ENCODE data around the gene OR10G2.

Gene OR10G2

GRCh38 chr14:21634840-21635239 lies at the start of gene OR10G2:
Gene OR10G2, minus strand, starts transcription at chr14:21634940. Its CDS starts 98 bp downstream, at chr14:21634842.
- Histone ChIP-seq H3K4me3 (ENCODE audit: low read depth in 1 of 2, low read length in 2 of 2) (no peak within 1 kb of the TSS), H3K36me3 (ENCODE audit: insufficient read depth, low read length) (no peaks in the 10 kb centered on the region), H3K4me1 (ENCODE audit: insufficient read depth, low read length) (no peaks in the 10 kb centered on the region), H3K27ac (ENCODE audit: low read length) (no peak within 1 kb of the TSS), H3K9ac (ENCODE audit: low read depth, low read length) (no peak within 1 kb of the TSS), H2AFZ (ENCODE audit: low read depth, low read length) (no peak within 1 kb of the TSS), H3K9me3 (ENCODE audit: insufficient read depth, low read length, severe bottlenecking) (no peaks in the 10 kb centered on the region), H3K27me3 (ENCODE audit: insufficient read depth, low read length, poor library complexity) (peaks cover 6% of the 10 kb centered on the region), H4K20me1 (ENCODE audit: insufficient read depth, low read length) (no peaks in the 10 kb centered on the region), H3K79me2 (ENCODE audit: insufficient read depth, low read length) (no peaks in the 10 kb centered on the region), H3K4me2 (ENCODE audit: insufficient read depth, low read length) (no peak within 1 kb of the TSS)
- TF ChIP-seq EZH2 (IDR thresholded peaks at IDR 0.05; ENCODE audit: borderline replicate concordance, low read depth, low read length, severe bottlenecking) (no peak), CTCF (IDR thresholded peaks at IDR 0.05; ENCODE audit: borderline replicate concordance, extremely low read depth, low read length, poor library complexity, severe bottlenecking) (no peak)
- DNase-seq = no peak
- no peak for ATAC-seq (ENCODE audit: insufficient read depth, low read depth)

- Histone ChIP-seq H3K9me3 (ENCODE audit: insufficient read depth, low read length, severe bottlenecking) (peaks cover under 1% of the 10 kb centered on the region), H3K36me3 (ENCODE audit: insufficient read depth, low read length) (no peaks in the 10 kb centered on the region), H3K27me3 (ENCODE audit: insufficient read depth, low read length, poor library complexity) (peaks cover 14% of the 10 kb centered on the region), H2AFZ (ENCODE audit: low read depth, low read length) (no peak overlapping the region), H3K4me2 (ENCODE audit: insufficient read depth, low read length) (no peak overlapping the region), H3K4me1 (ENCODE audit: insufficient read depth, low read length) (no peaks in the 10 kb centered on the region), H4K20me1 (ENCODE audit: insufficient read depth, low read length) (no peaks in the 10 kb centered on the region), H3K9ac (ENCODE audit: low read depth, low read length) (no peak overlapping the region), H3K79me2 (ENCODE audit: insufficient read depth, low read length) (no peaks in the 10 kb centered on the region), H3K27ac (ENCODE audit: low read length) (no peak overlapping the region), H3K4me3 (ENCODE audit: low read depth in 1 of 2, low read length in 2 of 2) (no peak overlapping the region)
- TF ChIP-seq CTCF (IDR thresholded peaks at IDR 0.05; ENCODE audit: borderline replicate concordance, extremely low read depth, low read length, poor library complexity, severe bottlenecking) (no peak), EZH2 (IDR thresholded peaks at IDR 0.05; ENCODE audit: borderline replicate concordance, low read depth, low read length, severe bottlenecking) (no peak)
- no peak for ATAC-seq (ENCODE audit: insufficient read depth, low read depth)
- DNase-seq = no peak
These were observed 45.3 kb upstream of the OR10G2 start for GRCh38 chr14:21680072-21680471.

- peaks cover 2% of the 10 kb centered on the region for H3K9me3 ChIP-seq (ENCODE audit: insufficient read depth, low read length, severe bottlenecking)
- H3K79me2 ChIP-seq (ENCODE audit: insufficient read depth, low read length) = no peaks in the 10 kb centered on the region
- H3K4me2 ChIP-seq (ENCODE audit: insufficient read depth, low read length) = no peak overlapping the region
- no peaks in the 10 kb centered on the region for H3K4me1 ChIP-seq (ENCODE audit: insufficient read depth, low read length)
- no peaks in the 10 kb centered on the region for H4K20me1 ChIP-seq (ENCODE audit: insufficient read depth, low read length)
- ATAC-seq (ENCODE audit: insufficient read depth, low read depth) = no peak
- H3K4me3 ChIP-seq (ENCODE audit: low read depth in 1 of 2, low read length in 2 of 2) = no peak overlapping the region
- no peak for DNase-seq
- TF ChIP-seq CTCF (IDR thresholded peaks at IDR 0.05; ENCODE audit: borderline replicate concordance, extremely low read depth, low read length, poor library complexity, severe bottlenecking) (no peak), EZH2 (IDR thresholded peaks at IDR 0.05; ENCODE audit: borderline replicate concordance, low read depth, low read length, severe bottlenecking) (no peak)
- no peak overlapping the region for H3K27ac ChIP-seq (ENCODE audit: low read length)
- no peak overlapping the region for H3K9ac ChIP-seq (ENCODE audit: low read depth, low read length)
- no peaks in the 10 kb centered on the region for H3K36me3 ChIP-seq (ENCODE audit: insufficient read depth, low read length)
- peaks cover 8% of the 10 kb centered on the region for H3K27me3 ChIP-seq (ENCODE audit: insufficient read depth, low read length, poor library complexity)
- H2AFZ ChIP-seq (ENCODE audit: low read depth, low read length) = no peak overlapping the region
These were observed 40.8 kb upstream of the OR10G2 start for GRCh38 chr14:21675566-21675965.

GRCh38 chr14:21673718-21674117 lies 39.0 kb upstream of the OR10G2 start, which contains the start of gene OR4E1:
Gene OR4E1, minus strand, starts transcription at chr14:21673818. Its CDS starts 2,883 bp downstream, at chr14:21670935.
- TF ChIP-seq EZH2 (IDR thresholded peaks at IDR 0.05; ENCODE audit: borderline replicate concordance, low read depth, low read length, severe bottlenecking) = no peak
- DNase-seq (no peak), ATAC-seq (ENCODE audit: insufficient read depth, low read depth) (no peak)
- Histone ChIP-seq H3K4me1 (ENCODE audit: insufficient read depth, low read length) (no peaks in the 10 kb centered on the region), H2AFZ (ENCODE audit: low read depth, low read length) (no peak within 1 kb of the TSS), H3K4me3 (ENCODE audit: low read depth in 1 of 2, low read length in 2 of 2) (no peak within 1 kb of the TSS; a peak in 1 of 4 replicates), H3K9ac (ENCODE audit: low read depth, low read length) (no peak within 1 kb of the TSS), H3K27ac (ENCODE audit: low read length) (no peak within 1 kb of the TSS), H3K36me3 (ENCODE audit: insufficient read depth, low read length) (no peaks in the 10 kb centered on the region), H3K9me3 (ENCODE audit: insufficient read depth, low read length, severe bottlenecking) (peaks cover 2% of the 10 kb centered on the region), H3K4me2 (ENCODE audit: insufficient read depth, low read length) (no peak within 1 kb of the TSS), H4K20me1 (ENCODE audit: insufficient read depth, low read length) (no peaks in the 10 kb centered on the region), H3K79me2 (ENCODE audit: insufficient read depth, low read length) (no peaks in the 10 kb centered on the region), H3K27me3 (ENCODE audit: insufficient read depth, low read length, poor library complexity) (peaks cover 13% of the 10 kb centered on the region)
